ENCODE results near the gene TRIML1.
A peak's percentile ranks its signal among the peaks of the same experiment; 100 is the strongest.

TRIML1 gene

GRCh38 chr4:188139141-188139540, at the start of gene TRIML1:
TRIML1 (plus strand) TSS chr4:188139441; CDS start chr4:188139559, 118 bp downstream.
- no peak for DNase-seq

GRCh38 chr4:188092824-188093223, 46.4 kb upstream of the TRIML1 start:
- DNase-seq, result no peak

- no peak for DNase-seq
These were observed 32.8 kb upstream of the TRIML1 start for GRCh38 chr4:188106454-188106853.

- DNase-seq, result no peak
These were observed 31.1 kb upstream of the TRIML1 start for GRCh38 chr4:188107931-188108843.

GRCh38 chr4:188109157-188109755, 30.0 kb upstream of the TRIML1 start, which contains the start of gene TRIML2:
TRIML2 (minus strand) TSS chr4:188109603; CDS start chr4:188105368, 4,235 bp downstream.
- DNase-seq, result no peak

- no peak for DNase-seq
These were observed 29.2 kb upstream of the TRIML1 start for GRCh38 chr4:188110036-188110435.

- no peak for DNase-seq
These were observed 28.3 kb upstream of the TRIML1 start for GRCh38 chr4:188110741-188111471.

- no peak for DNase-seq
These were observed 27.3 kb upstream of the TRIML1 start for GRCh38 chr4:188111955-188112354.

- no peak for DNase-seq
These were observed 26.1 kb upstream of the TRIML1 start for GRCh38 chr4:188113156-188113555.

- DNase-seq, result no peak
These were observed 21.5 kb upstream of the TRIML1 start for GRCh38 chr4:188117631-188118324.

GRCh38 chr4:188121530-188121929, 17.7 kb upstream of the TRIML1 start:
- no peak for DNase-seq

GRCh38 chr4:188127214-188127874, 11.9 kb upstream of the TRIML1 start:
- DNase-seq, result peak; percentile 4 to 41 (median 12)

GRCh38 chr4:188130355-188130754, 8.9 kb upstream of the TRIML1 start:
- DNase-seq, result no peak

- no peak for DNase-seq
These were observed 7.0 kb upstream of the TRIML1 start for GRCh38 chr4:188132232-188132631.

- no peak for DNase-seq
These were observed 1.0 kb upstream of the TRIML1 start for GRCh38 chr4:188138227-188138626.

- no peak for DNase-seq
These were observed 430 bp downstream of the TRIML1 start for GRCh38 chr4:188139671-188140070.

GRCh38 chr4:188143731-188144130, 4.5 kb downstream of the TRIML1 start:
- DNase-seq, result no peak

GRCh38 chr4:188145601-188146000, 6.4 kb downstream of the TRIML1 start:
- DNase-seq, result no peak

- no peak for DNase-seq
These were observed 7.4 kb downstream of the TRIML1 start for GRCh38 chr4:188146618-188147017.

GRCh38 chr4:188147176-188147575, 7.9 kb downstream of the TRIML1 start:
- DNase-seq, result no peak

- no peak for DNase-seq
These were observed 8.5 kb downstream of the TRIML1 start for GRCh38 chr4:188147776-188148175.
